KMS-11 (cell line): ENCODE data around the gene NPS.

Experiments used
- H2AFZ ChIP-seq: fragments of 200-600 bp; sonication (generic); 2 replicates; pipeline ENCODE4 v1.6.1; 2016; ENCODE audit warnings: antibody characterized with exemption, mixed run types, low read depth
- H3K27ac ChIP-seq: fragments of 200-600 bp; sonication (generic); 2 replicates; pipeline ENCODE4 v1.6.1; 2016; ENCODE audit warnings: mild to moderate bottlenecking, mixed run types
- H3K27me3 ChIP-seq: fragments of 200-600 bp; sonication (generic); 2 replicates; pipeline ENCODE4 v1.6.1; 2017; ENCODE audit warnings: mild to moderate bottlenecking, low read depth, mixed run types, moderate library complexity; ENCODE audit not compliant: insufficient read depth
- H3K36me3 ChIP-seq: fragments of 200-600 bp; sonication (generic); 2 replicates; pipeline ENCODE4 v1.6.1; 2017; ENCODE audit warnings: mild to moderate bottlenecking, mixed run types; ENCODE audit not compliant: insufficient read depth
- H3K4me1 ChIP-seq: fragments of 200-600 bp; sonication (generic); 2 replicates; pipeline ENCODE4 v1.6.1; 2016; ENCODE audit warnings: mild to moderate bottlenecking, low read depth, mixed run types; ENCODE audit not compliant: poor library complexity, severe bottlenecking
- H3K4me2 ChIP-seq: fragments of 200-600 bp; sonication (generic); 2 replicates; pipeline ENCODE4 v1.7.0; 2016; ENCODE audit warnings: mild to moderate bottlenecking, mixed run types
- H3K4me3 ChIP-seq: fragments of 200-600 bp; sonication (generic); IDR thresholded peaks from 2 replicates; pipeline ENCODE4 v1.6.1; 2017; ENCODE audit warnings: low read depth, low read length, mixed read lengths; ENCODE audit not compliant: insufficient read depth
- H3K79me2 ChIP-seq: fragments of 200-600 bp; sonication (generic); 2 replicates; pipeline ENCODE4 v1.6.1; 2016; ENCODE audit warnings: low read depth, mixed run types; ENCODE audit not compliant: insufficient read depth
- H3K9ac ChIP-seq: fragments of 200-600 bp; sonication (generic); 2 replicates; pipeline ENCODE4 v1.6.1; 2016; ENCODE audit warnings: mild to moderate bottlenecking, mixed run types
- H4K20me1 ChIP-seq: fragments of 200-600 bp; sonication (generic); 2 replicates; pipeline ENCODE4 v1.6.1; 2016; ENCODE audit warnings: mild to moderate bottlenecking, mixed run types; ENCODE audit not compliant: insufficient read depth
- TF ChIP-seq, protein P1 (sequence below): fragments of 200-600 bp; sonication (generic); conservative IDR thresholded peaks from 2 replicates; pipeline ENCODE4 v1.6.1; 2017; ENCODE audit warnings: low read depth, mild to moderate bottlenecking, antibody characterized with exemption, low read length, moderate library complexity, mixed read lengths

NPS gene

DNA sequence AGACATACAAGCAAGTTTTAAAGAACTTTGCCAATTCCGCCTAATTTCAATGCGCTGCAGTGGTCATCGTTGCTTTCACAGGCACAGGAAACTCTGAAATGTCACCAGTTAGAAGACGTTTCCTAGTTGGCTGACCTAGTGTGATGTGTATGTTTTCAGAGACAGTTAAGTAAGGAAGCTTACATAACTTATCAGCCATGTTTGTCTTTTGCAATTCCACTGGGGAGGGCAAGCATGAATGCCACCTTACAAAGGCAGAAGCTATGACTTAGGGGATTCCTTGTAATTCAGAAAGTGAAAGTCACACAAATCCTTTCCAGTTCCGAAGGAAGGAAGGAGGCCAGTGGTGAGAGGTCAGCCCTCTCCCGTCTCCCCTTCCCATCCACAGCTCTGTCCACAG is 15.0 kb upstream of the NPS start:
- Histone ChIP-seq H3K27me3 (no peaks in the 10 kb centered on the region), H4K20me1 (no peaks in the 10 kb centered on the region), H3K79me2 (no peaks in the 10 kb centered on the region), H3K4me2 (no peak overlapping the region), H3K4me1 (no peaks in the 10 kb centered on the region), H3K36me3 (no peaks in the 10 kb centered on the region), H3K4me3 (no peak overlapping the region), H3K27ac (no peak overlapping the region), H3K9ac (no peak overlapping the region), H2AFZ (no peak overlapping the region)
- TF ChIP-seq, protein P1, sequence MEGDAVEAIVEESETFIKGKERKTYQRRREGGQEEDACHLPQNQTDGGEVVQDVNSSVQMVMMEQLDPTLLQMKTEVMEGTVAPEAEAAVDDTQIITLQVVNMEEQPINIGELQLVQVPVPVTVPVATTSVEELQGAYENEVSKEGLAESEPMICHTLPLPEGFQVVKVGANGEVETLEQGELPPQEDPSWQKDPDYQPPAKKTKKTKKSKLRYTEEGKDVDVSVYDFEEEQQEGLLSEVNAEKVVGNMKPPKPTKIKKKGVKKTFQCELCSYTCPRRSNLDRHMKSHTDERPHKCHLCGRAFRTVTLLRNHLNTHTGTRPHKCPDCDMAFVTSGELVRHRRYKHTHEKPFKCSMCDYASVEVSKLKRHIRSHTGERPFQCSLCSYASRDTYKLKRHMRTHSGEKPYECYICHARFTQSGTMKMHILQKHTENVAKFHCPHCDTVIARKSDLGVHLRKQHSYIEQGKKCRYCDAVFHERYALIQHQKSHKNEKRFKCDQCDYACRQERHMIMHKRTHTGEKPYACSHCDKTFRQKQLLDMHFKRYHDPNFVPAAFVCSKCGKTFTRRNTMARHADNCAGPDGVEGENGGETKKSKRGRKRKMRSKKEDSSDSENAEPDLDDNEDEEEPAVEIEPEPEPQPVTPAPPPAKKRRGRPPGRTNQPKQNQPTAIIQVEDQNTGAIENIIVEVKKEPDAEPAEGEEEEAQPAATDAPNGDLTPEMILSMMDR: no peak

DNA sequence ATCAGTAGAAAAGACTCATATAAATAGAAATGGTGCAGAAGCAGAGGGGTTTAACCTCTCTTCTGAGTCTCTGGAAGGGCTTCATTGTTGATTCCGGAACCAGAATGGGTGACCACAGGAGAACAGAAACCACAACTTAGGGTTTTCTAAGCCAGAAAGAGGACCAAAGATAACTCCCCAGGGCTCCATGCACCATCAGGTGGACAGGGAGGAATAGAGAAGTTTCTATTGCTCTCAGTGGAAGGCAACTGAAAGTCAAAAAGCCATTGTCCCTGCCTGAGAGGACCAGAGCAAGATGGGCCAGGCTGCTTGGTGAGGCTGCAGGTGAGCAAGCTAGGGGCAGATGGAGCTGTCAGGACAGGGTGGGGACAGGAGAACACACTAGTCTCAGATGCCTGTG is 14.6 kb upstream of the NPS start:
- Histone ChIP-seq H3K4me3 (no peak overlapping the region), H3K79me2 (no peaks in the 10 kb centered on the region), H3K4me2 (no peak overlapping the region), H3K27me3 (no peaks in the 10 kb centered on the region), H2AFZ (no peak overlapping the region), H3K9ac (no peak overlapping the region), H3K27ac (no peak overlapping the region), H4K20me1 (no peaks in the 10 kb centered on the region), H3K36me3 (no peaks in the 10 kb centered on the region), H3K4me1 (no peaks in the 10 kb centered on the region)
- TF ChIP-seq, protein P1: no peak

DNA sequence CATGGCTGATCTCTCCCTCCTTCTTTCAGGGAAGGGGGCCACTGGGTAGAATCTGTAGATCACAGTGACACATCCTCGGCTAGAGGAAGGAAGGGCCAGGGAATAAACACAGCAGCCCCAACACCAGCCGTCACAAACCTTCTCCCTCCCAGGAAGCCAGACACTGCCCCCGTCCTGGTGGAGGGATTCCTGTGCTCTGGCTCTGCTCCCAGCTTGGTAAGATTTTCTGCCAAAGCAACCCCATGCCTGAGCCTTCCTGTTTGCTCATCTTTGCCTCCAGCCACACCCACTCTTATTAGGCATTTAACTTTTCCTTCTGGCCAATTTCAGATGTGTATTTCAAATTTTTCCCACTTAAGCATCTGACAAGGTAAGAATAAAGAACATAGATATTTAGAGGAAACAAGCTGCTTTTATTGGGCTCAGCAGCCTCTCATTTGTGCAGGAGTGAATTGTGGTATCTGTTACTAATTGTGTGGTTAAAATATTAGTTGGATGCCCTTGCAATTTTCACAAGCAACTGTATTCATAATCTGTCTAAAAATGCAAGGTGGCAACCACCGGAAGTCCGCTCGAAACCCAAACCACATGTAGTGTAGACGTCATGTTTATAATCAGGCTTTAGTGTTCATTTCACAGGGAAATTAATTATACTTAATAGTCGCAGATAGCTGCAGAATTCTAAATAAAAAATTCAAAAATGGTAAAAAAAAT is 13.2 kb upstream of the NPS start:
- H3K36me3 ChIP-seq: no peaks in the 10 kb centered on the region
- TF ChIP-seq, protein P1: no peak
- H4K20me1 ChIP-seq: no peaks in the 10 kb centered on the region
- H3K79me2 ChIP-seq: no peaks in the 10 kb centered on the region
- H3K9ac ChIP-seq: no peak overlapping the region
- no peaks in the 10 kb centered on the region for H3K4me1 ChIP-seq
- no peak overlapping the region for H3K4me3 ChIP-seq
- no peak overlapping the region for H3K4me2 ChIP-seq
- no peak overlapping the region for H2AFZ ChIP-seq
- no peak overlapping the region for H3K27ac ChIP-seq
- no peaks in the 10 kb centered on the region for H3K27me3 ChIP-seq

DNA sequence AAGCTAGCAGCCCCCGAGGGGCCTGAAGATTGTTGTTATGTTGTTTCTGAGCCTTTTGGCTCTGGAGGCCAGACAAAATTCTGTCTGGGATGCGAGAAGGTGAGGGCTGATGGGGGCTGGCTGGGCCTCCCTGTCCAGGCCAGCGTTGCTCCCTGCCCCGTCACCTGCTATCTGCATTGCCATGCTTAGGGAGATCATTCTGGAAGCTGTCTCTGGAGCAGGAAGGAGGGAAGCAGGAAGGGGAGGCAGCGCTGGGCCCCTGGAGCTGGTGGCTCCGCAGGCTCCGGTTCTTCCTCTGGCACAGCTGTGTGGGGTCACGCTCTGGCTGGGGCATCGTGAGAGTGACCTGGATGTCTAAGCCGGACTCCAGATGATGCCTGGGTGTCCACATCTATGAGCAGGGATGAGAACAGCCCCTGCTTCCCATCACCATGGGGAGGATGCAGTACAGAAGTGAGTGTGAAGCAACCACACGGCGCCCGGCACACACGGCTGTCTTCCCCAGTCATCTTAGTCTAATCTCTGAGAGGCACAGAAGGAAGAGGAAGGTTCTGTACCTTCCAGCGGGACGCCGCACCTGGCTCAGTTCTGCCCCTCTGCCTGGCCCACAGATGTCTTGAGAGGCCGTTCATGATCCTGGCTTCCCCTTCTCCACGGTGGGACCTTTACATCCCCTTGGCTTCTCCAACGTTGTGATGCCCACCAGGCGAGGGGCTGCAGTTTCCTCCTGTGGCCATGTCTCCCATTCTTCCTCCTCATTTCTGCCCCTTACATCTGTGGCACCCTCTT is 11.9 kb upstream of the NPS start:
- Histone ChIP-seq H2AFZ (no peak overlapping the region), H3K36me3 (no peaks in the 10 kb centered on the region), H4K20me1 (no peaks in the 10 kb centered on the region), H3K79me2 (no peaks in the 10 kb centered on the region), H3K27ac (no peak overlapping the region), H3K4me1 (no peaks in the 10 kb centered on the region), H3K27me3 (no peaks in the 10 kb centered on the region), H3K4me2 (no peak overlapping the region), H3K9ac (no peak overlapping the region), H3K4me3 (no peak overlapping the region)
- TF ChIP-seq, protein P1: no peak
